ELF-1 (cell line): ENCODE results near the gene DYNC1I1.

ENCODE experiments used
- DNase-seq: peaks from one replicate; pipeline ENCODE4 v3.0.0-alpha.2; 2016; ENCODE audit warnings: low read depth, low spot score

Gene DYNC1I1

DNA sequence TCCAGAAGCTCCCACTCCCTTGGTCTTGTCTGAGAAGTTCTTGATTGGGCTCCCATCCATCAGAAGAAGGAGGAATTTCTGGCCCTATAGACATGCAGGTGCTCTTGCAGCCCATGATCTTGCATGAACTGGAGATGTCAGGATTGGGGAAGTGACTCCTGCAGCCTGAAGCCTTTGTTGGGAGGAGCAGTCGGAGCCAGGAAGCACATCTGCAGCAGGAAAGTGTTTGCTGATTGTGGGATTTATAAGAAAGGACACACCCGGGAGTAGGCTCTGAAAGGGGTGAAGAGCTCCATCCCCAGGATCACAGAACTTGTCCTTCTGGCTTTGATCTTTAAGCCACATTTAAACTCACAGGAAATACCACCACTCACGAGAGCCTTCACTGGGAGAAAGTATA, 185.2 kb downstream of the DYNC1I1 start:
- DNase-seq = no peak

DNA sequence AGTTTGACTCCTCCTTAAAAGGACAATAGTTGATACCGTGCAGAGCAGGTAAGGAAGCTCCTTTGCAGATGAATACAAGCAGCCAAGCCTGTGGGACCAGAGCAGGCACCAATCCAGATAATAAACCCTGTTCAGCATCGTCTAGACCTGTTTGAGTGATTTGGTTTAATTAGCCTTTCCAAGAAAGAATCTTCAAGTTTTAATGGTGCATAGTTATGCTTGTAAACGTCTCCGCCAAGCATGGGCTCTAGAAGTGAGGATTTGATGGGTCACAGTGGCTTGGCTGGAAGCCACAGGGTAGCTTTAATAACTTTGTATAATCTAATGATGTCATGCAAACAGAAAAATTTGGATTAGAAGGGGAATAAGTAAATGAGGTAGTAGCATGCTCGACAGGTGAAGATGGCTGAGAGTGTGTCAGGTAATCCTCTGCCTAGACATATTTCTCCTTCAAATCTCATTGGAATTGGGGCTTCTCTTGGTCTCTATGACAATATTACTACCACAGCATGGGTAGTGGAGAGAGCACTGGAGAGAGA, 188.4 kb downstream of the DYNC1I1 start:
- DNase-seq = no peak

GRCh38 chr7:95963446-95963990, 191.2 kb downstream of the DYNC1I1 start:
- no peak for DNase-seq

GRCh38 chr7:95971716-95972115, 199.4 kb downstream of the DYNC1I1 start:
- DNase-seq = no peak

- DNase-seq = no peak
These were observed 200.2 kb downstream of the DYNC1I1 start for GRCh38 chr7:95972523-95972922.

GRCh38 chr7:95974108-95974507, 201.8 kb downstream of the DYNC1I1 start:
- no peak for DNase-seq

DNA sequence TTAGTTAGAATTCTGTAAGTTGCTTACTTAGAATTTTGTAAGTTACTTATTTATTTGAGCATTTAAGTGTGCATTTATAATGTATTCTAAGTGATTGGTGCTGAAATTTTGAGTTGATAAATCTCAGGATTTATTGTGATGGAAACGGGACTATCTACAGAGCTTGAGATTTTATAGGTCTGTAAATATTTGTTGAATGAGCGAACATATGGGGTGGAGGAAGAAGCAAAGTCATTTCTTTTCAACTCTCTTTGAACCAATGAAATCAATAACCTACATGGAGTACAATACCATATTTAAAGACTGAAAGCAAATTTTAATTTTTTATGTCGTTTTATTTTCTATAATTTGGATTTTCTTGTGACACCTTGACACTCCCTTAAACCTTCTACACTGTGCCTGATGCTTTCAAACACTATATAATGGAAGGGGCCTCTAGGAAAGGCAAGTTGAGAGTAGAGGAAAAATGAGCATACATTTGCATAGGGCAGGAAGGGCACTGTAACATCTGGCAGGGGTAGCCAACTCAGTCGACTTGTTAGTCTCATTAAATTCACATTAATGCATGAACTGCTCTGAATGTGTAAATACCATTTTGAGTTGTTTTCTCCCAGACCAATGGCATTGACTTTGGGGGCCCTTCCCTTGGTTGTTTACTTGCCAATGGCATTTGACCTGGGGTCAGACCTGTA, 204.2 kb downstream of the DYNC1I1 start:
- no peak for DNase-seq

- no peak for DNase-seq
These were observed 205.6 kb downstream of the DYNC1I1 start for GRCh38 chr7:95977994-95978393.

GRCh38 chr7:95980167-95980566, 207.8 kb downstream of the DYNC1I1 start:
- no peak for DNase-seq

- no peak for DNase-seq
These were observed 208.4 kb downstream of the DYNC1I1 start for GRCh38 chr7:95980706-95981105.

DNA sequence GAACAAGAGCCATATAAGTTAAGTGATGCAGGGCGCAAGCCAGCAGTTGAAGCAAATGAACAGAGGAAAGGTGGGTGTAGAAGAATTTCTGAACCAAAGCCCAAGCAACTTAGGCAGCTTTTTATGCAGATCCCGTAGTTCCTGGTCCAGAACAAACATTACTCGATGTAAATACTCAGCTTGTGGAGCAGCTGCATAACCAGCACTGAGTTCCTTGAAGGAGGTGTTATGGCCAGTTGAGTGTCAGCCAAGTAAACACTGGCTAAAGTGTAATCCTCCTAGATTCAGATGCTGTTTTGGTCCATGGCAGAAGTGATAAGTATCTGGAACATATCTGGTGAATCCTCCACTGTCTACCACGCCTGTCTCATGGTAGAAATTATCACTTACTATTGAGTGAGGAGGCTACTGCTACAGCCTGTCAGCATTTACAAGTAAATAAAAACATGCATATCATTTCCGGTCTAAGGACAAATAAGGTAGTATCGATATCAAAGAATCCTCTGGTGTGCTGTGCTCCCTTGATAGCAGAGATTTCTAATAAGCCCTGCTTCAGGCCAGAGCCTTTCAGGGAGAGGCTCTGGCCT, 213.9 kb downstream of the DYNC1I1 start:
- DNase-seq = no peak

DNA sequence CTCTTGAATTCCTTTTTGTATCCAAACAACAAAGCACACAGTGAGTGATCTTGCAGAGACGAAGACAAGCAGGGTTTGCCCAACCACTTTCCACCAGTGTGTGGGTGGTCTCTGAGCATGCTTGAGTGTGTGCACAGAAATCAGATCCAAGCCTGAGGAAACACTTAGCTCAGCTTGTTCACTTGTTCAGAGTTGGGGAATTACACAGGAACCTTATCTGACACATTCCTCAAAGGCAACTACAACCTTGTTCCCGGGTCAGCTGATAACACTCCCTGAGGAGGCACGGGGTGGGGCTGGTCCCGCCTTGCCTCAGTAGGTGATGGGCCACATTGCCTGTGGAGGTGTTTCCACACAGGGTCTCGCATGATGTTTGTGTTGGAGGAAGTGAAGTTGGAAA, 216.9 kb downstream of the DYNC1I1 start:
- DNase-seq = peak; percentile 50

DNA sequence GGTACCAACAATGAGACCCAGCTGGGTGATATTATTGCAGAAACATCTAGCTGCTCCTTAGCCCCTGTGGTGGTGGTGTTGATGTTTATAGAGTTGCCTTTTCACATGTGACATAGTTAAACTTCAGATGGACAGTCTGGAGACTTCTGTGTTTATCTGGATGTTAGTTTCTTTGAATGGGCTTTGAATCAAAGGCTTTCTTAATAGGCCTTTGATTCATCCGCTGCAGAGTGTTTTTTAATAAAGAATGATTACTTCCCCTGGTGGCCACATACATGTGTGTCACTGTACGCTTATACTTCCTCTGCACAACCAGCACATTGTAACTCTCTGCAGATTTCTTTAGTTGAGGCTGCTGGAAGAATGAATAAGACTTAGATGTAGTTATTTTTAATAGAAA, 221.0 kb downstream of the DYNC1I1 start:
- DNase-seq = no peak

DNA sequence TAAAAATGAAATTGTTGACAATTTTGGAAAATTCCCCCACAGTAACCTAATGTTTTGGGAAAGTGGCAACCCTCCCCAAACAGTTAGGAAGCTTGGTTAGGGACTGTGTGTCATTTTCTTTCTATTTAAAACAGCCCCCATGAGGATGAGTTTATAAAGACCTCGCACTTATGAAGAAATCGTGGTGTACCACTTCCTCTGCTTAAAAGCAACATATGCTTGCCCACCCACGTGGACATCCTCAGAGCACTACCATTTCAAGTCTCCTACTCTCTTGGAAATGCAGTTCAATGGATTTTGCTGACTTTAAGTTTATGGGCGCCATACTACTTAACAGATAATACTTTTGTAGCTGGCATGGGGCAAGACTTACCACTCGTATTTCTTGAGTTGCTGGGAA, 223.8 kb downstream of the DYNC1I1 start:
- no peak for DNase-seq

DNA sequence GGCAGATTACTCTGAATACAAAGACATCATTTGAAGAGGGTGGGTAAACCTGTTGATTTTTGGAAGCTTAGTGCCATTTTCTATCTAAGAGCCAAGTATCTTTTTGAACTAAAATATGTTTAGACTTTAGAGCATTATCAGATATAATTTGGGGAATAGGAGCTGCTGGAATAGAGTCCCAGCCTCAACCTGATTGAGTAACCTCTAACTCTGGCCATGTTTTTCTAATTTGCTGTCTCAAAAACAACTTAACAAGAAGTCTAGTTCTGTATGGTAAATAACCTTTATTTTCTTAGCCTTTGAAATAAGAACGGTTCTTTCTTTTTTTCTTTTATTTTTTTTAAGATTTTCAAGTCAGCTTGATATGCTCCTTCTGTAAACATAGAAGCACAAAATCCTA, 224.5 kb downstream of the DYNC1I1 start:
- DNase-seq = no peak

DNA sequence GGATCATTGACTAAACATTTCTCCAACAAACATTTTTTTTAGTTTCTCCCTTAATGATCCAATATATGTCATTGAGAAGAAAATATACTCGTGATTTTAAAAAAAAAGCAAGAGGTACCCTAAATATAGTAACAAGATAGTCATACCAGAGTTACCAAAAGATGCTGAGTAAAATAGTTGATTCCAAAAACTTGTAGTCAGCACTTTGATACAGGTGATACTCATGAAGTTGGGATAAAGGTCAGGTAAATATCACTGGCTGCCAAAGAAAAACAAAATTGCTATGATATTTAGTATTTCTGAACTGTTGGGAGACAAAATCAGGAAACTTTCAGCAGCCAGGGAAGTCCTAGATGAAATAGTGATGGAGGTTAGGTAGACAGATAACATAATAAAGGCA, 225.3 kb downstream of the DYNC1I1 start:
- DNase-seq = no peak

GRCh38 chr7:95999481-95999880, 227.1 kb downstream of the DYNC1I1 start:
- DNase-seq = no peak

- no peak for DNase-seq
These were observed 232.2 kb downstream of the DYNC1I1 start for GRCh38 chr7:96004578-96004977.

GRCh38 chr7:96005271-96005670, 232.9 kb downstream of the DYNC1I1 start:
- no peak for DNase-seq

- DNase-seq = no peak
These were observed 236.8 kb downstream of the DYNC1I1 start for GRCh38 chr7:96009148-96009547.

GRCh38 chr7:96013836-96014235, 241.5 kb downstream of the DYNC1I1 start:
- DNase-seq = no peak

GRCh38 chr7:96014617-96015016, 242.3 kb downstream of the DYNC1I1 start:
- DNase-seq = no peak

- no peak for DNase-seq
These were observed 243.8 kb downstream of the DYNC1I1 start for GRCh38 chr7:96016056-96016586.
